NCI-H2029 treated with DMSO at 0.1 percent for 48 hours (cell line): Measurements from ENCODE around the gene TEDC2.
A peak's percentile ranks its signal among the peaks of the same experiment; 100 is the strongest.

Experiments
- DNase-seq: peaks from one replicate; lab custom pipeline; 2025; lab: John Stamatoyannopoulos, UW

Gene TEDC2

GRCh38 chr16:2513405-2514332 is 53.8 kb downstream of the TEDC2 start, which contains the start of gene ATP6V0C:
Gene ATP6V0C, plus strand, starts transcription at chr16:2513952. Its CDS starts 152 bp downstream, at chr16:2514104.
- DNase-seq, result peak; percentile 70
